CD4-positive, alpha-beta T cell treated with Interleukin-17A for 1 hour (primary cell): ENCODE data around the gene IGFALS.

Experiments
- DNase-seq: peaks from one replicate; pipeline ENCODE4 v3.0.0-alpha.2; 2020

Gene IGFALS

DNA sequence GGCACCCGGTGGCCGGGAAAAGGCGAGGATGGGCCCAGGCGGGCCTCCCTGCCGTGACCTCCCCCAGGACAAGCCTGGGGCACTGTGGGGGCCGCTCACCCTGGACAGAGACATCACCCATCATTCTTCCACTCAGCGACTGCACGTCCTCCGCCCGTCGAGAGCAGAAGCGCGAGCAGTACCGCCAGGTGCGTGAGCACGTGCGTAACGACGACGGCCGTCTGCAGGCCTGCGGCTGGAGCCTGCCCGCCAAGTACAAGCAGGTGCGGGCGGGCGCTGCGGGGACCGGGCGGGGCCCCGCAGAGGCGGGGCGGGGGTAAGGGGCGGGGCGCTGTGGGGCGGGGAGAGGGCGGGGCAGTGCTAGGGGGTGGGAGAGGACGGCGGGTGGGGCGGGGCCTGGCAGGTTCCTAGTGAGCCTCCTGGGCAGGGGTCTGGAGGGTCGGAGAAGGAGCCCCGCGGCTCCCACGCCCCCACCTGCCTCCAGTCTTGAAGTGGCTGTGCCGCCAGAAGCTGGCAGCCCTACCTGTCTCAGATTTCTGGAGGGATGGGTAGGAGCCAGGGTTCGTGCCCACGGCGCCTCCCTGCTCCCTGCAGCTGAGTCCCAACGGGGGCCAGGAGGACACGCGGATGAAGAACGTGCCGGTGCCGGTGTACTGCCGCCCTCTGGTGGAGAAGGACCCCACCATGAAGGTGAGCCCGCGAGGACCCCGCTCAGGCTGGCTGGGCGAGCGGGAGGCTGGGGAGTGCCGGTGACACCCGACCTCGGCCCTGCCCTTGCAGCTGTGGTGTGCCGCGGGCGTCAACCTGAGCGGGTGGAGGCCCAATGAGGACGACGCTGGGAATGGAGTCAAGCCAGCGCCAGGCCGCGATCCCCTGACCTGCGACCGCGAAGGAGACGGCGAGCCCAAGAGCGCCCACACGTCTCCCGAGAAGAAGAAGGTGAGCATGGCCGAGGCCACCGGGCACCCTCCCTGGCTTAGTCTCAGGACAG, 29.7 kb downstream of the IGFALS start:
- no peak for DNase-seq

DNA sequence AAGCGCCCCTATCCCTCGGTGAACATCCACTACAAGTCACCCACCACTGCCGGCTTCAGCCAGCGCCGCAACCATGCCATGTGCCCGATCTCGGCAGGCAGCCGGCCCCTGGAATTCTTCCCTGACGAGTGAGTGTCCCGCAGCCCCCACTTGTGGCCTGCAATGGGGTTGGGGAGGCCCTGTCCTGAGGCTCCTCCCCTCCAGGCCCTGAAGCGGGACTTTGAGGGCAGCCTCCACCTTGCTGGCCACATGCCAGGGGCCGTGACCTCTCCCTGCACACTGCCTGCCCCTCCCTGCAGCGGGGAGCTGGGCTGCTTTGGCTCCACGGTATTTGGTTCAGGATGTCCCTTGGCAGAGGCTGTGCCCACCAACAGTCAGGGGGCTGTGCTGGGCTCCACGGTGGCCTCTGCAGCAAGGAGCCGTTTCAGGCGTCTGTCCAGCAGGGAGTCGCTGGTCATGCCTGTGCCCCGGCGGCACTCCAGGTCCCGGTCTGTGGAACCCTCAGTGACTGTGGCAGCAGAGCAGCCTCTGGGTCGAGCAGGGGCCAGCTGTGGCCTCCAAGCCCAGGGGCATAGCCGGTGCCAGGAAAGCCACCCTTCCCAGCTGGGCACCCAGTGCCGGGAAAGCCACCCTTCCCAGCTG, 30.5 kb downstream of the IGFALS start:
- DNase-seq, result no peak

DNA sequence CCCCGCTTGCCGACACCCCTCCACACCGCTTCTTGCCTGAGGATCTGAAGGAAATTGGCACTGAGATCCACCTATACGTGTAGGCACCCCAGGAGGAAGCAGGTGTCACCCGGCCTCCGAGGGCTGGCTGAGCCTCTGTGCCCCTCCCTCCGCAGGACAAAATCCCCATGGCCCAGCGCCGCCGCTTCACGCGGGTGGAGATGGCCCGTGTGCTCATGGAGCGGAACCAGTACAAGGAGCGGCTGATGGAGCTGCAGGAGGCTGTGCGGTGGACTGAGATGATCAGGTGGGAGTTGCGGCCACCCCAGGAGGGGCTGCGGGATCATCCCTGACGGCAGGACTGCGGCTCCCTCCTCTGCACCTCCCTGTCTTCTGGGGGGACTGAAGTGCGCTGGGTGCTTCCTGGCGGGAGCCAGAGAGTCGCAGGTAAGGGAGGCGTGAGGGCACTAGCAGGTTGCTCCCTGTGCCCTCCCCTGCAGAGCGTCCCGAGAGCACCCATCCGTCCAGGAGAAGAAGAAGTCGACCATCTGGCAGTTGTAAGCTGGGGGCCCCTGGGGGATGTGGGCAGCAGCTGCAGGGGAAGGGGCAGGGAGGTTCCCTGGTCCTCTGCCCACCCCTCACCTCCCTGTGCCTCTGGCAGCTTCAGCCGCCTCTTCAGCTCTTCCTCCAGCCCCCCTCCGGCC, 31.2 kb downstream of the IGFALS start:
- no peak for DNase-seq

DNA sequence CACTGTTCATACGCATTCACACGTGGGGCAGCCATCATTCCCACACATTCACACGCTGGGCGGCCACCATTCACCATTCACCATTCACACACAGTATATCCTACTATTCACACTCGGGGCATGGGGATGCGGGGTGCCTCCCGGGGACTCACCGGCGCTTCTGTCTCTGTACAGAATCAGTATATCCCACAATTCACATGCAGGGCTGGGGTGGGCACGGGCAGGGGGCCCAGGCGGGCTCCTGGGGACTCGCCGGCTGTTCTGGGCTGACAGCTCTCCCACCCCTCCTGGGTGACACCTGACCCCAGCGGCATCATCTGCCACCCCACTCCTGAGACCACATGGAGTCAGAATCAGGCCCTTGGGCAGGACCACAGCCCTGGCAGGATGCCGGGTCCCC, 31.8 kb downstream of the IGFALS start:
- no peak for DNase-seq

DNA sequence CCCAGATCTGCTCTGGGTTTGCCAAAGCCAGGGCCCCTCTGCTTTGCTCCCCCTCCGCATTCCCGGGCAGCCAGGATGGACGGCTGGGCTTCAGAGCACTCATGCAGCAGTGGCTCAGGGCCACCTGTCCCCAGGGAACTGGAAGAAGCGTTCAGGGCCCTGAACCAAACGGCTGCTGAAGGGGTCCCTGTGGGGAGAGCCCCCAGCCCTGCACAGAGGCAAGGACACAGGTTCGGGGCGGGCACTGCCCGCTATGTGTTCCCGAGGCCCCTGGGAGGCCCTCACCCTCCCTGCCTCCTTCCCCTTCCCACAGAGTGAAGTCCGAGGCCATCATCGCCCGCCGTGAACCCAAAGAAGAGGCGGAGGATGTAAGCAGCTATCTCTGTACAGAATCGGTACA, 32.6 kb downstream of the IGFALS start:
- no peak for DNase-seq

DNA sequence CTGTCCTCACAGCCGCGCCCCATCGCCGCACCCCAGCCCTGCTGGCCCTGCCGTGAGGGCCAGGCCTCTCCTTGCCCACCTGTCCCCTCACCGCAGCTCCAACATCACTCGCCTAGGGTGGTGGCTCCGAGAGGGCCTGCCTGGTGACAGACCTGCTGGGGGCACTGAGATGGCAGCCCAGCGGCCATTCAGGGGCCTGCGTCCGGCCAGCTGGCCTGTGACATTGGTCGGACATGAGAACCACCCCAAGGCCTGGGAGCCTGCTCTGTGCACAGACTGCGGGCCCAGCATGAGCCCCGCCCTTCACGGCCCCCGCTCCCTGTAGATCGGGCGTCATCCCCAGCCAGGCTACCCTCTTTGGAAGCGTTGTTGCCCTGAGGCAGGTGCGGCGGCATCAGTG, 34.0 kb downstream of the IGFALS start:
- DNase-seq, result no peak

GRCh38 chr16:1758923-1759322, 34.6 kb downstream of the IGFALS start:
- no peak for DNase-seq

DNA sequence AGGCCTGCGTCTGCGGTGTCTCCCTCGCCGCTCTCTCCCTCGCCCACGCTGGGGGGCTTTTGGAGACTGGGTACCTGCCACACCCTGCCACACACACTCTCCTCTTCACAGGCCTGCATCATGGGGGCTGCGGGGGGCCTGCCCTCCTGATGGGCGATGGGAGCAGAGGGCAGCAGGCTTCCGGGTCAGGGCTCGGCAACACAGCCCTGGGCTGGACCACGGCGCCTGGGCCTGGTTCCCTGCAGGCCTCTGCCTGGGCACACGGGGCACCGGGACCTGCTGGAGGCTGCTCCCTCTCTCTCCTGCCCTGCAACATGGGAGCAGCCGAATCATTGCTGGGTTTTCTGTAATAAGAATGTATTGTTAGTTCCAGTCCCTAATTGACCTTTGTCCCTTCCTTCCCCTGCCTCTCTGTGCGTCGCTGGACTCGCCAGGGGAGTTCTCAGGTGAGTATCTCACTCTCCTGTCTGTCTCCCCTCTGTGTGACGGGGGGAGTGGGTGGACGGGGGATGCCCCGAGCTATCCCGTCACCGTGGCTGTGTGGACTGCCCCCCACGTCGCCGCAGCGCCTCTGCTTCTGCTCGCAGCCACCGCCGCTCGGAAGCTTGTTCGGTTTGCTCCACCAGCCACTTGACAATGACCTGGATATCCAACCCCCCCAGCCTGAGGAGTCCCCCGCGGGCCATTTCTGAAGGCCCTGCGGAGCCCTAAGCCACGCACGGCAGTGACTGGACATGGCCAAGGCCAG, 35.6 kb downstream of the IGFALS start:
- DNase-seq, result no peak

DNA sequence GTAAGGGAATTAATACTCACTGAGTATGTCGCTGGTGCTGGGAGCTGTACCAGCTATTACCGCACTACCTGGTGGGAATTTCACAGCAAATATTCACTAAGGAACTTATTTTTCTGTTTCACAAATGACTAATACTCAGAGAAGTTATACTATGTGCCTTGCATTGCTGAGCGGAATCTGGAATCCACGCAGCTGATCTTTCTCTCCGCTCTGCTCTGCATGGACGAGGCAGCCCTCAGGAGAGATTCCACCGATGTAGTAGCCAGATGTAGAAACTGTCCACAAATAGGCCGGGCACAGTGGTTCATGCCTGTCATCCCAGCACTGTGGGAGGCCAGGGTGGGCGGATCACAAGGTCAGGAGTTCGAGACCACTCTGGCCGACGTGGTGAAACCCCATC, 39.3 kb downstream of the IGFALS start:
- no peak for DNase-seq

- DNase-seq, result no peak
These were observed 40.7 kb downstream of the IGFALS start for GRCh38 chr16:1752853-1753252.

GRCh38 chr16:1751946-1752345, 41.6 kb downstream of the IGFALS start:
- no peak for DNase-seq

DNA sequence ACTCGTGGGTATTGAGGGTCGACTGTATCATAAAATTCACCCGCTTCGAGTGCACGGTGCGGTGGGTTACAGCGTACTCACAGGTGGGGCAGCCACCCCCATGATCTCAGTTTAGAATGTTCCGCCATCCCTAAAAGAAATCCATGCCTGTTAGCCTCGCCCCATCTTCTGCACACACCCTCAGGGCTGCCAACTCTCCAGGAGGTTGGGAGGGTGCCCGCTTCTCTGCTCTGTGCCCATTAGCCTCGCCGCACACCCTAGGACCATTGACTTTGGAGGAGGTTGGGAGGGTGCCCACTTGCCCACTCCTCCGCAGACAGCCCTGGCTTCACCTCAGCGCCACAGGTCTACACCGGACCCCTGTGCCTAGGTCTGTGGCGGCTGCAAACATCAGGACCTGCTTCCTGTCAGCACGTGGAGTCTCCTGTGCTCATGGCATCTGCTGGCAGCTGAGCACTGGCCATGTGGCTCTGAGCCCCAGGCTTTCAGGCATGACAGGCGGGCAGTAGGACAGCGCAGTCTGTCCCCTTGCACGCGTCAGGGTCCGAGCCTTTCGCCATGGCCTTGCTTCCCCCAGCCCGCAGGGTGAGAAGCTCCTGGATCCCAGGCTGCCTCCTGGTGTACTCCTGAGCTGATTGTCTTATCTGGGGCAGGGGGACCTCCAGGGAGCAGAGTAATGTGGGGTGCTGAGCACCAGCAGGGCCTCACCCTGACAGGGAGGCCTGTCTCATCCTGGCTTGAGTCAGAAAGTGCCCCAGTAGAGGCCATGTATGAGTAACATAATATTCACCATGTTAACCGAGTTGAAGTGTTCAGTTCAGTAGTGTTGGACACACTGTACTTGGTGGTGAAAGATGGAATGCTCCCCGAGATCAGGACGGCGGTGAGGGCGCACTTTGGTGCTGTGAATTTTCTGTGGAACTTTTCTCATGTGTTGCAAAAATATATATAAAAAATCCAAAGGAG, 44.1 kb downstream of the IGFALS start:
- no peak for DNase-seq

GRCh38 chr16:1747934-1748333, 45.6 kb downstream of the IGFALS start:
- DNase-seq, result no peak

- no peak for DNase-seq
These were observed 46.8 kb downstream of the IGFALS start for GRCh38 chr16:1746693-1747195.

GRCh38 chr16:1745900-1746692, 47.4 kb downstream of the IGFALS start:
- no peak for DNase-seq

DNA sequence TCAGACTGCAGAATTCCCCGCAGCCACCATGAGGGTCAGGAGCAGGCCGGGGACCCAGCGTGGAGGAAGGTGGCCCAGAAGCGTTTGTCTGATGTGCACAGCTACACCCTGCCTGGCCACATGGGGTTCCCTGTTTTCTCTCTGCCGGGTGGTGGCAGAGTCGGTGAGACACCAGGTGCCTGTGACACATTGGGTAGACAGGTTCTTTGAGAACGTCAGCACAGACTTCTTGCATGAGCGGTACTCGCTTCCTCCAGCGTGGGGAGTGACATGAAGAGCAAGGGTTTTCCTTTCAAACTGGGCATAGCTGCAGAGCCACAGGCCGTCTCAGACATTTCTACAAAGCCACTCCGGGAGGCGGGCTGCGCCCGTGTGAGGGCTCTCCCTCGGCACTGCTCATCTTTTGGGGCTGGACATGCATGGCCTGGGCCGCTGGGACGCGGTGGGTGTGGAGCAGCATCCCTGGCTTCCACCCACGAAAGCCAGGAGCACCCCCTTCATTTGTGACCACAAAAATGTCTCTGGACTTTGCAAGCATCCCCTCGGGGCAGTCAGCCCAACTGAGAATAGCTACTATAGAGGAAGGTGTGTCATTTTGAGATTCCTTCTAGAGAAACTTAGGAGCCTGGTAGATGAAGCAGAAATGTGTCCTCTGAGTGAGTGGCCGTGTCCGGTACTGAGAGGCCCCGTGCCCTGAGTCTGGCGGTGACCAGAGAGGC, 48.2 kb downstream of the IGFALS start:
- DNase-seq, result no peak

- no peak for DNase-seq
These were observed 49.1 kb downstream of the IGFALS start for GRCh38 chr16:1744338-1744840.

DNA sequence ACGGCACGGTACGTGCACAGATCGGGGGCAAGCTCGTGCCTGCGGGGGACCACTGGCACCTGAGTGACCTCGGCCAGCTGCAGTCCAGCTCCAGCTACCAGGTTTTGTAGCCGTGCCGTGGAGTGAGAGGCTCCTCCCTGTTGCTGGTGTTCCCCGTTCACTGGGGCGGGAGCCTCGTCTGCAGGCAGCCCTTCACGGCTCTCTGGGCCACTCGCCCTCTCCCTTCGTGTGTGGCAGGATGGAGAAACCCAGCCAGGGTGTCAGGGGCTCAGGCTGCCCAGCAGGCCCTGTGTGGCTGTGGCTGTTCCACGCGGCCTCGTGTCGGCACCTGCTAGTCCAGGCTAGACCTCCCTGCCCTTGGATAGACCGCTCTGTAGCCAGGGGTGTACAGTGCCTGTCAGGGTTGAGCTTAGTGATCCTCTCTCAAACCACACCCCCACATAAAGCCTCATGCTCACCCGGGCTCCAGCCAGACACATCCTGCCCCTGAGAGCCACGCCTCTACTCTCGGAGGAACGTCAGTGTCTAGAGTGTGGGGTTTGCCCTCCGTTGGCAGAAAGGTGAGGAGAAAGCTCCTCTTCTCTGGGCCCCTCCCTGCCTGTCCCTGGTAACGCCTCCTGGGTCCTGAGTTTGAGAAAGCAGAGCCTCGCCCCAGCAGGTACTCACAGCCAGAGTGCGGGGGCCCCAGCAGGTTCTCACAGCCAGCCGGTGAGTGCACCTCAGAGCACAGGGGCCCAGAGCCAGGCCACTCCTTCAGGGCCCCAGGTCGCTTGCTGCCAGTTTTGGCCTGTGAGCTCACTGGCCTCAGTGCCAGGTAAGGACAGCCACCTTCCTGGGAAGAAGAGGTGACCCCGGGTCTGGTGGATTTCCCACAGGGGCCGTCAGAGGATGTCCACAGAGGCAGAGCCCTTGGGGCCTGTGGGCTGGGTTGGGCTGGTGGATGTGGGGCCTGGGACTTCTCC, 49.8 kb downstream of the IGFALS start:
- DNase-seq, result no peak
